Stimulated activated CD4-positive, alpha-beta T cell treated with anti-CD3 and anti-CD28 coated beads, Interleukin-4, amount 100 ng/mL, for 1 hour (primary cell): ENCODE results near the gene ANKRD30BL.
"Not testable (repeated sequence)": the region's sequence is repeated elsewhere in the genome, so short reads cannot be mapped to it uniquely, and the experiment has no call there.

Experiments used
- DNase-seq: peaks from one replicate; pipeline ENCODE4 v3.0.0-alpha.2; 2020

ANKRD30BL gene

DNA sequence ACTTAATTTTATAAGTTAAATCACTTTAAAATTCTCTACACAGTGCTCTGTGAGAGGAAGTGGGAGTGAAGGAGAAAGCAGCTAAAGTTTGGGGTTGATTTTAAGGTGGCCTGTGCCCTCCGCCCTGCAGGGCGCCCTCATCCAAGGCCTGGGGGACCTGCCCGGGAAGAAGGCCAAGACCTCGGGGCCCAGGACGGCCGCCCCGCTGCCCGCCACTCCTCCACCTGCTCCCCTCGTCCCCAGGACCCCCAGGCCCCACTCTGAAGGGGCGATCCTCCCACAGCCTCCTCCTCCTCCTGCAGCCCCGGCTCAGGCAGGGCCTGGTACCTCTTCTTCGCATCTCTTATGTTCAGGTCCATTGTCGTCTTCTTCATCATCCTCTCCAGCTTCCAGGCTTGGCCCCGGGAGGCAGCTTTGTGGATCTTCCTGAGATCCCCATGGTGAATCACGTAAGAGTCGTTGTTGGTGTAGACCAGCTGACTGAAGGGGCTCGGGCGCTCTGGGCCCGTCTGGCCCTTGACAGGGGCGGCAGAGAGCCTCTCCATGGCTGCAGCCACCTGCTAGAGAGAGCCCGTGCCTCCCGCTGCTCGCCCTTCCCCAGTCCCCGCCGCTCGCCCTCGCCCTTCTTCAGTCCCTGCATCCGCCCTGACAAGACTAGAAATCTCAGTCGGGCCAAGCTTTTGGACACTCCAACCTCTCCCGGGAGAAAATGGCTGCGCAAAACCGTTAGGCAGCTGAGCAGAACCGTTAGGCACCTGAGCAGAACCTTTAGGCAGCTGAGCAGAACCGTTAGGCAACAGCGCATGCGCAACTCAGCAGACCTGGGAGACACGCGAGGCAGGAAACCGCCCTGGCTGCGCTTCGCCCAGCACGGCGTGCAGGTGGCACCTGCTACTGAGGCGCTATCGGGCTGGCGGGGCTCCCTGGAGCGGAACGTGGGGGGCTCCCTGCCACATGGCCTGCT, at the start of gene ANKRD30BL:
Gene ANKRD30BL (minus strand): TSS at position 792 of the 964 bp plus-strand sequence. CDS start 247 bp downstream, at position 545.
- not testable (repeated sequence) for DNase-seq

DNA sequence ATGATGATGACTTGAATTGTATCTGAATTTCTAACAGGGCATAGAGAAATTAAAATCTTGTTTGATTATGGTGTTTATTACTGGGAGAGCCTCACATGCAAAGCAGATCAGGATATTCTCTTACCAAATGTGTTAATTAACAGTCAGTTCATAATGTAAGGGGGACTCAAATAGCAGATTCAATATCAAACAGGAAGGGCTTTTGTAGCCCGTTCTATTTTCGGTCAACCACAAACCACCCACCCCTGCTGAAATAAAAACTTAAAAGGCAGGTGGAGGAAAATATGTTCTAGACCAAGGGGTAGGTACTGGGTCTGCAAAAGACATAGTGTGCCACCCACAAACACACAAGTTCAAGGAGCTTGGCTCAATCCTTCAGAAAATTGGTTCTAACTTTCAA, 41.1 kb upstream of the ANKRD30BL start:
- not testable (repeated sequence) for DNase-seq

- not testable (repeated sequence) for DNase-seq
Measured at GRCh38 chr2:132192854-132193253, 31.1 kb upstream of the ANKRD30BL start.

DNA sequence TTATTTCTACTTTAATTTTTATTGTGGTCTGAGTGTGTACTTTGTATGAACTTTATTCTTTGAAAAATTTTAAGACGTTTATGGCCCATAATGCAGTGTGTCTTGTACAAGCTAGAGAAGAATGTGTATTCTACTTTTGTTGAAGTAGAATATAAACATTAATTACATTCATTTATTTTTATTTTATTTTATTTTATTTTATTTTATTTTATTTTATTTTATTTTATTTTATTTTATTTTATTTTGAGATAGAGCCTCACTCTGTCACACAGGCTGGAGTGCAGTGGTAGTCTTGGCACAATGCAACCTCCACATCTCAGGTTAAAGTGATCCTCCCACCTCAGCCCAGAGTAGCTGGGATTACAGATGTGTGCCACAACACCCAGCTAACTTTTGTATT, 5.3 kb upstream of the ANKRD30BL start:
- DNase-seq, result not testable (repeated sequence)

DNA sequence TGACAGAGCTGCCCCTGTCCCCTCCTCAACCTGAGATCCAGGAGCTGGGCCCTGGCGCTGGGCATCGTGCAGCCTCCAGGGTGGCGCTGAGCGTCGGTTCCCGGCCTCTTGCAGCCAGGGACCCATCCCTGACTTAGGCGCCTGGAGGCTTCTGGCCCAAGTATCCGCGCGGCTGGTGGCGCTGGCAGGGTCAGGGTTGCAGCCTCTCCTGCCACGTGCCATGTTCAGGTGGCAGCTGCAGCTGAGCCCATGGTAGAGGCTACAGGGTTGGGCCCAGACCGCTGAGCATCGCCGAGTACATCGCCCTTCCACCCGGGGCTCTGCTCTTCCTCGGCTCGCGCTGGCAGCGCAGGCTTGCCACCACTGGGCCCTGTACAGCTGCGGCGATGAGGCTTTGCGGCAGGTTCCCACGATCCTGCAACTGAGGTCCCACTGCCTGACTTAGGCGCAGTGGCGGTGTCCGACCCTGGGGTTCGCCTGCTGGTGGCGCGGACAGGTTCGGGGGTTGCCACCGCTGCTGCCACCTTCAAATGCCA, 441 bp upstream of the ANKRD30BL start:
- DNase-seq, result not testable (repeated sequence)

GRCh38 chr2:132146774-132147173, 15.0 kb downstream of the ANKRD30BL start:
- not testable (repeated sequence) for DNase-seq
